K562 (cell line): ENCODE results near the gene B9D2. TPM values are rescaled to one million over a fixed set of nuclear protein-coding genes. Genes with fewer than 3 reads are reported as not detected.

ENCODE experiments used
- FIP1L1 ChIP-seq: fragments of 200-400 bp; formaldehyde crosslinking; IDR thresholded peaks from 2 replicates; pipeline ENCODE4 v1.6.1; 2018; ENCODE audit warnings: mild to moderate bottlenecking, low read depth, low read length; ENCODE audit not compliant: poor library complexity, severe bottlenecking
- JUND ChIP-seq, 2 experiments: IDR thresholded peaks; 2 replicates in 1 of 2; 3 replicates in 1 of 2; pipeline ENCODE4 v1.6.1; 2011; ENCODE audit warnings: borderline replicate concordance in 2 of 2, low read depth in 2 of 2, low read length in 2 of 2, improper control_type of control experiment in 1 of 2, missing biosample characterization in 1 of 2, missing genetic modification characterization in 1 of 2, missing genetic modification reagents in 1 of 2
- KLF10 ChIP-seq: fragments of 250-450 bp; sonication (Bioruptor Pico); IDR thresholded peaks from 2 replicates; pipeline ENCODE4 v1.6.1; 2021; ENCODE audit warnings: matching md5 sums
- L3MBTL2 ChIP-seq: fragments of 450-650 bp; IDR thresholded peaks from 2 replicates; pipeline ENCODE4 v1.6.1; 2016; ENCODE audit warnings: mild to moderate bottlenecking, moderate library complexity
- NFIX ChIP-seq: fragments of 250-450 bp; sonication (Bioruptor Pico); IDR thresholded peaks from 2 replicates; pipeline ENCODE4 v1.4.0; 2020; ENCODE audit warnings: low read depth, mild to moderate bottlenecking, moderate library complexity
- POLR2AphosphoS2 ChIP-seq: IDR thresholded peaks from 2 replicates; pipeline ENCODE4 v1.6.1; 2012; ENCODE audit warnings: low read length, improper control_type of control experiment
- RBM34 ChIP-seq: fragments of 200-400 bp; formaldehyde crosslinking; IDR thresholded peaks from 2 replicates; pipeline ENCODE4 v1.6.1; 2018; ENCODE audit warnings: low read length, borderline replicate concordance; ENCODE audit not compliant: insufficient read depth
- SMC3 ChIP-seq: conservative IDR thresholded peaks from 2 replicates; pipeline ENCODE4 v1.6.1; 2011; ENCODE audit warnings: low read depth, low read length, improper control_type of control experiment; ENCODE audit not compliant: insufficient read depth
- STAT5A ChIP-seq: IDR thresholded peaks from 2 replicates; pipeline ENCODE4 v1.6.1; 2012; ENCODE audit warnings: low read length, inconsistent platforms, borderline replicate concordance
- TGIF2 ChIP-seq: sonication (generic); formaldehyde crosslinking; IDR thresholded peaks from 2 replicates; pipeline ENCODE4 v1.8.1; 2022; ENCODE audit warnings: mild to moderate bottlenecking, missing genetic modification reagents, moderate library complexity
- ZNF23 ChIP-seq: fragments of 250-450 bp; sonication (Bioruptor Pico); IDR thresholded peaks from 2 replicates; pipeline ENCODE4 v1.4.0; 2020; ENCODE audit warnings: mild to moderate bottlenecking
- polyA plus RNA-seq, 8 experiments: library from polyadenylated mRNA; depleted of rRNA in 4 of 8; stranded (reverse) in 5 of 8; unstranded in 3 of 8; fragments of >200 nt; fragmentation: Nextera tagmentation in 2 of 8; fragmentation: Illumina TruSeq in 1 of 8; extraction: Ambion mirVana in 2 of 8; extraction: Trizol in 1 of 8; gene quantifications; 2 replicates each; pipeline versions ENCODE4 v1.2.1 to v1.2.3, GENCODE V29; 2011 to 2014; ENCODE audit warnings: inconsistent platforms in 1 of 8, missing spikeins in 1 of 8
- total RNA-seq, 7 experiments: library from RNA; depleted of rRNA in 6 of 7; stranded (reverse); fragments of >200 nt in 6 of 7; fragmentation: Illumina TruSeq in 2 of 7; extraction: Trizol in 2 of 7; gene quantifications; 2 replicates each; pipeline versions ENCODE4 v1.2.1 to v1.2.3, GENCODE V29; 2011 to 2021; ENCODE audit warnings: low replicate concordance in 1 of 7
- TF ChIP-seq, protein P1 (sequence below): sonication (generic); formaldehyde crosslinking; IDR thresholded peaks from 2 replicates; pipeline ENCODE4 v1.8.0; 2022; ENCODE audit warnings: missing genetic modification reagents, mild to moderate bottlenecking, moderate library complexity, borderline replicate concordance
- TF ChIP-seq, protein P2 (sequence below): fragments of 250-450 bp; sonication (Bioruptor Pico); IDR thresholded peaks from 2 replicates; pipeline ENCODE4 v1.8.0; 2022; ENCODE audit warnings: moderate library complexity, mild to moderate bottlenecking, inconsistent platforms
- TF ChIP-seq, protein P3 (sequence below), 2 experiments: IDR thresholded peaks; 2 replicates each; pipeline ENCODE4 v1.6.1; 2011; ENCODE audit warnings: borderline replicate concordance in 1 of 2, control low read depth in 1 of 2, low read depth in 1 of 2, low read length in 1 of 2, mild to moderate bottlenecking in 1 of 2, mixed read lengths in 1 of 2, moderate library complexity in 1 of 2; ENCODE audit not compliant: insufficient read depth in 1 of 2, insufficient read length in 1 of 2, poor library complexity in 1 of 2, severe bottlenecking in 1 of 2; ENCODE audit errors: extremely low read depth in 1 of 2

B9D2 gene
- total and polyA plus RNA-seq, 9 of the 15 experiments (the other 6 are each of a cell fraction or from before 2014, with no cell fraction given): 0.83 to 6.9 (median 2.8) TPM

DNA sequence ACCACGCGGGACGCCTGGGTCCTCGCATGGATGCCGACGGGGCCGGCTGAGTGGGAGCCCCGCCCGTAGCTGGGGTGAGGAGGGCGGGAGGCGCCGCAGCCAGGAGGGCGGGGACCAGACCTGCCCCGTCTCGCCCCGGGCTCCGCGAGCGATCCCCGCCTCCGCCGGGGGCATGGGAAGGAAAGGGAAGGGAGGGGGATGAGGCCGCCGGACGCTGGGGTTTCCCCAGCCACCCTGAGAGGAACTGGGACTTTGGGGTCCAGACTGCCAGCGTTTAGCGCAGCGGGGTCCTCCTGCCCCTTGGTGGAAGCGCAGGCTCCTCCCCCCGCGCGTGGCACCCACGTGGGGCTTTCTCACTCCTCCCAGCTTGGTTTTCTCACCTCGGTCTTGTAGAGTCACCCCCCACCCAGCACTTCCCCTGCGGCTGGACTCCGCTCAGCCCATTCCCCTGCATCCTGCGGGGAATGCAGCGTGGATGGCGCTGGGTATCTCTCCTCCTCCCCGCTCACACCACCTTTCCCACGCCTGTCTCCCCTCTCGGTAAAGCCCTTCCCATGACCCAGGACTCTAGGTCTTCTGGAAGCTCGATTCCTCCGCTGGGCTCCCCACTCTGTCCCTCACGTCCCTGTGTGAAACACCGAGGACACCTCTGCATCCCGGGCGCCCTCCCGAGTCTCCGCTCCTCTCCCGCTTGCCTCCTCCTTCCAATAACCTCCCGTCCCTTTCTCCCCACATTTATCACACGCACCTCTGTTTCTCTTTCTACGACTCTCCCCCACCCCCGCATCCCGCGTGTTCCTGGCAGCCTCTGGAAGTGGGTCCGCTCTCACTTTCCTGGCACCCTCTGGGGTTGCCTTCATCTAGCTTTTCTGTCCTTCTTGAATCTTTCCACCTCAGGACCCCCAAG, 12.4 kb downstream of the B9D2 start (continued):
- no peak for TF ChIP-seq TGIF2 (CRISPR knock-in tag)
- TF ChIP-seq, protein P1, sequence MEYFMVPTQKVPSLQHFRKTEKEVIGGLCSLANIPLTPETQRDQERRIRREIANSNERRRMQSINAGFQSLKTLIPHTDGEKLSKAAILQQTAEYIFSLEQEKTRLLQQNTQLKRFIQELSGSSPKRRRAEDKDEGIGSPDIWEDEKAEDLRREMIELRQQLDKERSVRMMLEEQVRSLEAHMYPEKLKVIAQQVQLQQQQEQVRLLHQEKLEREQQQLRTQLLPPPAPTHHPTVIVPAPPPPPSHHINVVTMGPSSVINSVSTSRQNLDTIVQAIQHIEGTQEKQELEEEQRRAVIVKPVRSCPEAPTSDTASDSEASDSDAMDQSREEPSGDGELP (CRISPR knock-in tag): 0 out of 2 replicates have a peak, but pooled peaks have one; percentile 43
- TF ChIP-seq NFIX (CRISPR knock-in tag): no peak
- TF ChIP-seq, protein P2, sequence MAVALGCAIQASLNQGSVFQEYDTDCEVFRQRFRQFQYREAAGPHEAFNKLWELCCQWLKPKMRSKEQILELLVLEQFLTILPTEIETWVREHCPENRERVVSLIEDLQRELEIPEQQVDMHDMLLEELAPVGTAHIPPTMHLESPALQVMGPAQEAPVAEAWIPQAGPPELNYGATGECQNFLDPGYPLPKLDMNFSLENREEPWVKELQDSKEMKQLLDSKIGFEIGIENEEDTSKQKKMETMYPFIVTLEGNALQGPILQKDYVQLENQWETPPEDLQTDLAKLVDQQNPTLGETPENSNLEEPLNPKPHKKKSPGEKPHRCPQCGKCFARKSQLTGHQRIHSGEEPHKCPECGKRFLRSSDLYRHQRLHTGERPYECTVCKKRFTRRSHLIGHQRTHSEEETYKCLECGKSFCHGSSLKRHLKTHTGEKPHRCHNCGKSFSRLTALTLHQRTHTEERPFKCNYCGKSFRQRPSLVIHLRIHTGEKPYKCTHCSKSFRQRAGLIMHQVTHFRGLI (CRISPR knock-in tag): no peak
- no peak for TF ChIP-seq JUND (IDR thresholded peaks at IDR 0.05; ENCODE audit: borderline replicate concordance, low read depth, low read length)
- 0 out of 3 replicates have a peak, but pooled peaks have one; percentile 6 for TF ChIP-seq JUND (tag; IDR thresholded peaks at IDR 0.05; ENCODE audit: borderline replicate concordance, low read depth, low read length)
- TF ChIP-seq FIP1L1: peak; percentile 29
- no peak for TF ChIP-seq RBM34
- no peak for TF ChIP-seq L3MBTL2
- TF ChIP-seq, protein P3, sequence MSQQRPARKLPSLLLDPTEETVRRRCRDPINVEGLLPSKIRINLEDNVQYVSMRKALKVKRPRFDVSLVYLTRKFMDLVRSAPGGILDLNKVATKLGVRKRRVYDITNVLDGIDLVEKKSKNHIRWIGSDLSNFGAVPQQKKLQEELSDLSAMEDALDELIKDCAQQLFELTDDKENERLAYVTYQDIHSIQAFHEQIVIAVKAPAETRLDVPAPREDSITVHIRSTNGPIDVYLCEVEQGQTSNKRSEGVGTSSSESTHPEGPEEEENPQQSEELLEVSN (IDR thresholded peaks at IDR 0.05; ENCODE audit: borderline replicate concordance in 1 of 2, extremely low read depth in 1 of 2, insufficient read depth in 1 of 2, insufficient read length in 1 of 2, low read depth in 1 of 2, low read length in 1 of 2, poor library complexity in 1 of 2, severe bottlenecking in 1 of 2): peak; percentile 38 to 67
- TF ChIP-seq ZNF23: no peak
- TF ChIP-seq KLF10 (CRISPR knock-in tag): no peak
- no peak for TF ChIP-seq STAT5A
- no peak for TF ChIP-seq POLR2AphosphoS2
- no peak for TF ChIP-seq SMC3
